IMR-90 (cell line): Measurements from ENCODE around the gene MEGF9. TPM values are rescaled to one million over a fixed set of nuclear protein-coding genes. Genes with fewer than 3 reads are reported as not detected.

ENCODE experiments used
- ATAC-seq: fragments of 200-7000 bp; cut with Tn5 transposase; 2 replicates; pipeline ENCODE4 v1.9.1; 2020; ENCODE audit warnings: low read depth, mild to moderate bottlenecking, moderate library complexity
- BruUV-seq: library from RNA; stranded (reverse); fragments of 400-500 nt; replicated peaks from 2 replicates; lab custom pipeline; 2021; lab: Mats Ljungman, UMichigan
- CTCF ChIA-PET: fragments of 300-600 bp; formaldehyde crosslinking; extraction: SDS; loops from one replicate; lab custom pipeline; 2021; ENCODE audit warnings: antibody characterized with exemption; lab: Yijun Ruan, JAX
- POLR2A ChIA-PET: fragments of 300-600 bp; sonication (Branson Sonifier 250); formaldehyde crosslinking; loops from one replicate; lab custom pipeline; 2022; ENCODE audit warnings: antibody characterized with exemption; ENCODE audit not compliant: unreplicated experiment; lab: Charles Lee
- DNase-seq: peaks from one replicate; pipeline ENCODE4 v3.0.0; 2013
- H2AFZ ChIP-seq: replicated peaks from 2 replicates; pipeline ENCODE3; 2013; ENCODE audit warnings: low read length, mild to moderate bottlenecking; ENCODE audit not compliant: poor library complexity
- H2AK5ac ChIP-seq: 2 replicates; pipeline ENCODE4 v1.6.1; 2013; ENCODE audit warnings: low read depth, low read length, inconsistent platforms
- H2AK9ac ChIP-seq: replicated peaks from 2 replicates; pipeline ENCODE3; 2013; ENCODE audit warnings: mild to moderate bottlenecking, low read depth, low read length, moderate library complexity; ENCODE audit not compliant: poor library complexity
- H2BK120ac ChIP-seq: 2 replicates; pipeline ENCODE4 v1.6.1; 2013; ENCODE audit warnings: low read depth, low read length, inconsistent platforms
- H2BK15ac ChIP-seq: 3 replicates; pipeline ENCODE4 v1.6.1; 2013; ENCODE audit warnings: low read depth, low read length, inconsistent platforms
- H2BK20ac ChIP-seq: 2 replicates; pipeline ENCODE4 v1.6.1; 2013; ENCODE audit warnings: low read depth, mild to moderate bottlenecking, inconsistent platforms, low read length, moderate library complexity
- H2BK5ac ChIP-seq: 2 replicates; pipeline ENCODE4 v1.6.1; 2013; ENCODE audit warnings: mild to moderate bottlenecking, low read depth, low read length, inconsistent platforms; ENCODE audit not compliant: poor library complexity, severe bottlenecking
- H3K14ac ChIP-seq: replicated peaks from 2 replicates; pipeline ENCODE4 v1.6.1; 2013; ENCODE audit warnings: low read depth, low read length, inconsistent platforms
- H3K18ac ChIP-seq: 2 replicates; pipeline ENCODE4 v1.6.1; 2013; ENCODE audit warnings: low read depth, low read length, control low read depth
- H3K23ac ChIP-seq: 2 replicates; pipeline ENCODE4 v1.6.1; 2013; ENCODE audit warnings: low read depth, low read length, inconsistent platforms
- H3K27ac ChIP-seq: 2 replicates; pipeline ENCODE4 v1.5.1; 2013; ENCODE audit warnings: mild to moderate bottlenecking, control low read depth, low read length; ENCODE audit not compliant: insufficient read depth
- H3K27me3 ChIP-seq: 2 replicates; pipeline ENCODE4 v1.6.1; 2013; ENCODE audit warnings: low read length; ENCODE audit not compliant: control insufficient read depth, insufficient read depth
- H3K36me3 ChIP-seq: 2 replicates; pipeline ENCODE4 v1.6.1; 2013; ENCODE audit warnings: low read length, mixed read lengths; ENCODE audit not compliant: control insufficient read depth, insufficient read depth
- H3K4ac ChIP-seq: 2 replicates; pipeline ENCODE4 v1.6.1; 2013; ENCODE audit warnings: low read depth, low read length, inconsistent platforms
- H3K4me1 ChIP-seq: 2 replicates; pipeline ENCODE4 v1.6.1; 2013; ENCODE audit warnings: low read length, mixed read lengths; ENCODE audit not compliant: control insufficient read depth, insufficient read depth
- H3K4me2 ChIP-seq: 2 replicates; pipeline ENCODE4 v1.6.1; 2013; ENCODE audit warnings: low read depth, mild to moderate bottlenecking, control low read depth, low read length, moderate library complexity
- H3K4me3 ChIP-seq: 2 replicates; pipeline ENCODE4 v1.5.1; 2013; ENCODE audit warnings: low read depth, mild to moderate bottlenecking, control low read depth, low read length, moderate library complexity; ENCODE audit not compliant: insufficient read depth
- H3K56ac ChIP-seq: 2 replicates; pipeline ENCODE4 v1.6.1; 2013; ENCODE audit warnings: low read length, inconsistent platforms; ENCODE audit not compliant: insufficient read depth; ENCODE audit errors: extremely low read depth
- H3K79me1 ChIP-seq, 2 experiments: 2 replicates each; pipeline ENCODE4 v1.6.1; 2013; ENCODE audit warnings: low read length in 2 of 2, inconsistent platforms in 1 of 2, low read depth in 1 of 2
- H3K9ac ChIP-seq: 2 replicates; pipeline ENCODE4 v1.6.1; 2013; ENCODE audit warnings: low read depth, low read length, control low read depth
- H3K9me1 ChIP-seq: 2 replicates; pipeline ENCODE4 v1.6.1; 2013; ENCODE audit warnings: low read length, inconsistent platforms; ENCODE audit not compliant: insufficient read depth
- H3K9me3 ChIP-seq: 2 replicates; pipeline ENCODE4 v1.6.1; 2013; ENCODE audit warnings: low read length; ENCODE audit not compliant: control insufficient read depth, insufficient read depth
- H4K20me1 ChIP-seq: 2 replicates; pipeline ENCODE4 v1.6.1; 2013; ENCODE audit warnings: low read length, inconsistent platforms; ENCODE audit not compliant: insufficient read depth
- H4K5ac ChIP-seq: 2 replicates; pipeline ENCODE4 v1.6.1; 2013; ENCODE audit warnings: mild to moderate bottlenecking, low read depth, low read length, control low read depth
- H4K8ac ChIP-seq, 2 experiments: 2 replicates each; pipeline ENCODE4 v1.6.1; 2013; ENCODE audit warnings: low read depth in 2 of 2, low read length in 2 of 2, control low read depth in 1 of 2, inconsistent platforms in 1 of 2
- H4K91ac ChIP-seq: 2 replicates; pipeline ENCODE4 v1.6.1; 2013; ENCODE audit warnings: low read depth, low read length, inconsistent platforms; ENCODE audit not compliant: insufficient read depth
- NFE2L2 ChIP-seq: fragments of 150-350 bp; IDR thresholded peaks from 2 replicates; pipeline ENCODE4 v1.6.1; 2016; ENCODE audit warnings: low read depth, mild to moderate bottlenecking, low read length
- WGBS, 2 experiments: methylation state at CpG; one replicate each; pipeline versions ENCODE4 v1.1.5 to v1.1.7; 2013; ENCODE audit warnings: missing lambda C conversion rate in 2 of 2; ENCODE audit not compliant: insufficient read length in 1 of 2; ENCODE audit errors: extremely low coverage in 2 of 2; 5-methylcytosine and 5-hydroxymethylcytosine counted together
- dilution Hi-C: fragments of 300-500 bp; cut with HindIII; formaldehyde crosslinking; loops from one replicate; pipeline ENCODE4 v1.14.3; 2018; ENCODE audit warnings: low sequenced_read_pairs; ENCODE audit not compliant: unreplicated experiment
- in situ Hi-C: fragments of 300-500 bp; cut with MboI; formaldehyde crosslinking; loops from 3 replicates; pipeline ENCODE4 v1.14.3; 2019; ENCODE audit warnings: low sequenced_read_pairs, inconsistent platforms, mixed read lengths
- intact Hi-C: fragments of 100-400 bp; cut with micrococcal nuclease; formaldehyde crosslinking; loops from 2 replicates; pipeline ENCODE4 v1.10.0; 2022
- polyA plus RNA-seq, 3 experiments: library from polyadenylated mRNA; depleted of rRNA; stranded (reverse); fragments of >200 nt; gene quantifications; 2 replicates each; pipeline ENCODE4 v1.2.3, GENCODE V29; 2012; ENCODE audit warnings: low replicate concordance in 1 of 3
- total RNA-seq: library from RNA; depleted of rRNA; stranded (reverse); fragments of >200 nt; gene quantifications from 2 replicates; pipeline ENCODE4 v1.2.3, GENCODE V29; 2012

MEGF9 gene
- total and polyA plus RNA-seq, 2 of the 4 experiments (the other 2 are of a cell fraction) = 3.4 TPM

- H2AK5ac ChIP-seq = no peak overlapping the region
- H2AFZ ChIP-seq = no peak overlapping the region
- TF ChIP-seq NFE2L2 = no peak
- no peak overlapping the region for H2BK20ac ChIP-seq
- peaks cover 4% of the 10 kb centered on the region for H3K4me1 ChIP-seq
- no CpG with 5 or more reads among the region's 5 CpGs for WGBS, 2 experiments
- H4K20me1 ChIP-seq = no peaks in the 10 kb centered on the region
- H3K4me3 ChIP-seq = no peak overlapping the region
- ChIA-PET CTCF (no interaction called here), POLR2A (no interaction called here)
- no peak overlapping the region for H2BK15ac ChIP-seq
- H3K56ac ChIP-seq = no peak overlapping the region
- no peak overlapping the region for H4K8ac ChIP-seq
- H3K4me2 ChIP-seq = no peak overlapping the region
- no peak overlapping the region for H3K9ac ChIP-seq
- H2BK5ac ChIP-seq = no peak overlapping the region
- intact Hi-C loops (no loop called here), in situ Hi-C loops (no loop called here), dilution Hi-C loops (no loop called here)
- H3K27me3 ChIP-seq = no peaks in the 10 kb centered on the region
- H4K5ac ChIP-seq = no peak overlapping the region
- H4K91ac ChIP-seq = no peak overlapping the region
- H3K18ac ChIP-seq = no peak overlapping the region
- 0 out of 2 replicates have a peak, but pooled peaks cover 3% of the 10 kb centered on the region for H3K9me1 ChIP-seq
- no peak overlapping the region for H3K14ac ChIP-seq
- H2BK120ac ChIP-seq = no peak overlapping the region
- ATAC-seq (no peak), DNase-seq (no peak)
- no peak overlapping the region for H2AK9ac ChIP-seq
- BruUV-seq = no TSS peak
- peaks cover 3% of the 10 kb centered on the region; the same call in 1 of the 2 replicates for H3K9me3 ChIP-seq
- H3K79me1 ChIP-seq = no peaks in the 10 kb centered on the region; a peak in 2 of 4 replicates
- H3K23ac ChIP-seq = no peak overlapping the region
- H3K27ac ChIP-seq = no peak overlapping the region
- H3K4ac ChIP-seq = no peak overlapping the region
- H3K36me3 ChIP-seq = no peaks in the 10 kb centered on the region
Measured at GRCh38 chr9:120637919-120638318, 76.4 kb downstream of the MEGF9 start.
